CD14-positive monocyte (primary cell): ENCODE measurements around the gene TACC2. TPM values are rescaled to one million over a fixed set of nuclear protein-coding genes. Genes with fewer than 3 reads are reported as not detected.

Experiments used
- DNase-seq, 3 donors: peaks; one replicate each; pipeline ENCODE4 v3.0.0-alpha.2; 2011 to 2022
- H2AFZ ChIP-seq: 2 replicates; pipeline ENCODE4 v1.6.0; 2012; ENCODE audit warnings: mild to moderate bottlenecking, low read depth, low read length, inconsistent platforms; ENCODE audit not compliant: insufficient read depth, poor library complexity, severe bottlenecking
- H3K27ac ChIP-seq, 2 donors: 1 replicate in 1 of 2; 2 replicates in 1 of 2; pipeline ENCODE4 v1.5.1; 2012 to 2013; ENCODE audit warnings: low read length in 2 of 2, control low read depth in 1 of 2, inconsistent platforms in 1 of 2, low read depth in 1 of 2, mild to moderate bottlenecking in 1 of 2
- H3K27me3 ChIP-seq, 2 donors: one replicate each; pipeline versions ENCODE4 v1.6.0 to v1.6.1; 2011 to 2013; ENCODE audit warnings: low read length in 2 of 2; ENCODE audit not compliant: control insufficient read depth in 2 of 2, insufficient read depth in 2 of 2
- H3K36me3 ChIP-seq, 2 donors: replicated peaks in 1 of 2; 1 replicate in 1 of 2; 2 replicates in 1 of 2; pipeline versions ENCODE4 v1.5.1 to v1.6.1; 2012 to 2013; ENCODE audit warnings: low read length in 2 of 2, control low read depth in 1 of 2, inconsistent platforms in 1 of 2, mild to moderate bottlenecking in 1 of 2; ENCODE audit not compliant: insufficient read depth in 2 of 2, control insufficient read depth in 1 of 2
- H3K4me1 ChIP-seq, 2 donors: 1 replicate in 1 of 2; 2 replicates in 1 of 2; pipeline versions ENCODE4 v1.5.1 to v1.6.1; 2012 to 2013; ENCODE audit warnings: low read length in 2 of 2, control low read depth in 1 of 2, inconsistent platforms in 1 of 2, mild to moderate bottlenecking in 1 of 2, moderate library complexity in 1 of 2; ENCODE audit not compliant: insufficient read depth in 2 of 2, control insufficient read depth in 1 of 2
- H3K4me2 ChIP-seq: replicated peaks from 2 replicates; pipeline ENCODE3; 2012; ENCODE audit warnings: low read length, moderate library complexity, mild to moderate bottlenecking; ENCODE audit not compliant: poor library complexity, severe bottlenecking; ENCODE audit errors: extremely low read depth
- H3K4me3 ChIP-seq, 3 experiments: fragments of 200-600 bp in 1 of 3; sonication (generic) in 1 of 3; replicated peaks in 1 of 3; 1 replicate in 2 of 3; 2 replicates in 1 of 3; pipeline ENCODE4 v1.5.1; 2011 to 2013; ENCODE audit warnings: low read length in 3 of 3, mild to moderate bottlenecking in 3 of 3, control low read depth in 2 of 3, low read depth in 2 of 3, inconsistent platforms in 1 of 3, moderate library complexity in 1 of 3
- H3K79me2 ChIP-seq: 2 replicates; pipeline ENCODE4 v1.6.0; 2012; ENCODE audit warnings: mild to moderate bottlenecking, control low read depth, inconsistent platforms, low read length, moderate library complexity; ENCODE audit not compliant: insufficient read depth
- H3K9ac ChIP-seq: 2 replicates; pipeline ENCODE4 v1.6.0; 2017; ENCODE audit warnings: low read length, mild to moderate bottlenecking; ENCODE audit not compliant: insufficient read depth, poor library complexity, severe bottlenecking
- H3K9me3 ChIP-seq, 2 donors: replicated peaks in 1 of 2; 1 replicate in 1 of 2; 2 replicates in 1 of 2; pipeline versions ENCODE4 v1.5.1 to v1.6.1; 2012 to 2013; ENCODE audit warnings: low read length in 2 of 2, control low read depth in 1 of 2; ENCODE audit not compliant: control insufficient read depth in 1 of 2, insufficient read depth in 1 of 2
- H4K20me1 ChIP-seq: 2 replicates; pipeline ENCODE4 v1.6.0; 2012; ENCODE audit warnings: mild to moderate bottlenecking, low read length, control low read depth, moderate library complexity; ENCODE audit not compliant: insufficient read depth
- H3K27ac Mint-ChIP-seq, 7 donors: one replicate each; pipeline ENCODE4 v1.8.0; 2020; ENCODE audit warnings: mild to moderate bottlenecking in 7 of 7, mixed read lengths in 7 of 7, moderate library complexity in 6 of 7, inconsistent platforms in 2 of 7
- H3K27me3 Mint-ChIP-seq, 3 donors: one replicate each; pipeline ENCODE4 v1.8.0; 2021 to 2022; ENCODE audit warnings: low read depth in 3 of 3, mild to moderate bottlenecking in 3 of 3, mixed read lengths in 3 of 3, moderate library complexity in 3 of 3, inconsistent platforms in 1 of 3
- H3K36me3 Mint-ChIP-seq, 2 donors: one replicate each; pipeline ENCODE4 v1.8.0; 2020; ENCODE audit warnings: mixed read lengths in 2 of 2, inconsistent platforms in 1 of 2, mild to moderate bottlenecking in 1 of 2
- H3K4me1 Mint-ChIP-seq: one replicate; pipeline ENCODE4 v1.8.0; 2020; ENCODE audit warnings: mild to moderate bottlenecking, mixed read lengths
- H3K4me3 Mint-ChIP-seq, 2 donors: one replicate each; pipeline ENCODE4 v1.8.0; 2020; ENCODE audit warnings: mild to moderate bottlenecking in 2 of 2, mixed read lengths in 2 of 2, moderate library complexity in 1 of 2
- H3K9me3 Mint-ChIP-seq, 7 donors: one replicate each; pipeline ENCODE4 v1.8.0; 2020 to 2022; ENCODE audit warnings: mixed read lengths in 7 of 7, mild to moderate bottlenecking in 6 of 7, moderate library complexity in 6 of 7, inconsistent platforms in 2 of 7
- WGBS: methylation state at CpG from one replicate; pipeline ENCODE4 v1.1.5; 2013; ENCODE audit warnings: missing lambda C conversion rate; ENCODE audit not compliant: insufficient coverage; 5-methylcytosine and 5-hydroxymethylcytosine counted together
- intact Hi-C, 2 donors: fragments of 100-400 bp; cut with micrococcal nuclease; formaldehyde crosslinking; loops; one replicate each; pipeline versions ENCODE4 v1.15.0 to v1.15.1; 2023
- polyA plus RNA-seq, 3 donors: library from polyadenylated mRNA; depleted of rRNA in 1 of 3; unstranded in 2 of 3; stranded (reverse) in 1 of 3; fragments of 300-500 nt in 2 of 3; fragments of >200 nt in 1 of 3; fragmentation: Illumina TruSeq in 2 of 3; gene quantifications; 1 replicate in 2 of 3; 2 replicates in 1 of 3; pipeline ENCODE4 v1.2.3, GENCODE V29; 2012 to 2021
- TF ChIP-seq, protein P1 (sequence below): fragments of 200-600 bp; IDR thresholded peaks from one replicate; pipeline ENCODE4 v1.8.0; 2022; ENCODE audit warnings: antibody characterized with exemption, mild to moderate bottlenecking

Gene TACC2
- polyA plus RNA-seq, 3 donors = 0.03 TPM; not detected in 2

DNA sequence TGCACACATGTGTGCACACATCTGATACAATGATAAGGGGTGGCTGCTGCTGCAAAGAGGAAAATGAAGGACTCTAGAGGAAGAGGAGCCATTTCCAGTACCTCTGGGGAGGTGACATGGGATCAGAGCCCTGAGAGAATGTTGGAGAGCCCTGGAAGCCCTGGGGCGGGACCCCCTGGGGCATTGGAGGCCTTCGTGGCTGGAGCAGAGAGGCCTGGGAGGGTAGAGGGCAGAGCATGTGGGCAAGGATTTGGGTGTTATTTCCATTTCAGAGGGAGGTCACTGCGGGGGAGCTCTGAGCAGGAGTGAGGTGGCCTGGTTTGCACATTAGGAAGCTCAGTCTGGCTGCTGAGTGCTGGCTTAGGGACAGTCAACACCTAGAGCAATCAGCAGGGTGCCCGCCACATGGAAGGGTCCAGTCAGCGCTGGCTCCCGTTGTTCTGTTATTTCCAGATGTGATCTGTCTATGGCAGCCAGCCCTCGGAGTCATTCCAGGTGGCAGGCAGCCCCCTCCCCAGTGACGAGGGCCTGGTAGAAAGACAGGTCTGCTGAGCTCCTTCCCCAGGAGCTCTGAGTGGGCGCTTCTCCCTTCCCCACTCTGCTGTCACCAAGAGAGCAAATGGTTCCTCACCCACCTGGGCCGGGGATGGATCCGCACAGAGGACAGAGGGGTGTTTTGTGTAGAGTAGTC lies 258.0 kb downstream of the TACC2 start:
- H4K20me1 ChIP-seq = no peaks in the 10 kb centered on the region
- no peaks in the 10 kb centered on the region for H3K4me1 ChIP-seq
- 85% methylated on average over 8 of the region's 11 CpGs for WGBS
- no peaks in the 10 kb centered on the region for H3K36me3 ChIP-seq
- H3K4me3 ChIP-seq = no peak overlapping the region
- no peaks in the 10 kb centered on the region for H3K9me3 Mint-ChIP-seq
- no peak overlapping the region for H3K27ac Mint-ChIP-seq
- H3K9me3 ChIP-seq = no peaks in the 10 kb centered on the region
- H3K27me3 ChIP-seq = no peaks in the 10 kb centered on the region
- DNase-seq = no peak
- no peaks in the 10 kb centered on the region for H3K36me3 Mint-ChIP-seq
- H3K27ac ChIP-seq = no peak overlapping the region
- no peaks in the 10 kb centered on the region for H3K79me2 ChIP-seq
- H3K4me2 ChIP-seq = no peak overlapping the region
- H2AFZ ChIP-seq = no peak overlapping the region
- H3K27me3 Mint-ChIP-seq = peaks cover 3 to 5% (median 4%) of the 10 kb centered on the region in 3 donors
- H3K9ac ChIP-seq = no peak overlapping the region
- intact Hi-C loops = no loop called here
- no peak overlapping the region for H3K4me3 Mint-ChIP-seq
- H3K4me1 Mint-ChIP-seq = no peaks in the 10 kb centered on the region
- TF ChIP-seq, protein P1, sequence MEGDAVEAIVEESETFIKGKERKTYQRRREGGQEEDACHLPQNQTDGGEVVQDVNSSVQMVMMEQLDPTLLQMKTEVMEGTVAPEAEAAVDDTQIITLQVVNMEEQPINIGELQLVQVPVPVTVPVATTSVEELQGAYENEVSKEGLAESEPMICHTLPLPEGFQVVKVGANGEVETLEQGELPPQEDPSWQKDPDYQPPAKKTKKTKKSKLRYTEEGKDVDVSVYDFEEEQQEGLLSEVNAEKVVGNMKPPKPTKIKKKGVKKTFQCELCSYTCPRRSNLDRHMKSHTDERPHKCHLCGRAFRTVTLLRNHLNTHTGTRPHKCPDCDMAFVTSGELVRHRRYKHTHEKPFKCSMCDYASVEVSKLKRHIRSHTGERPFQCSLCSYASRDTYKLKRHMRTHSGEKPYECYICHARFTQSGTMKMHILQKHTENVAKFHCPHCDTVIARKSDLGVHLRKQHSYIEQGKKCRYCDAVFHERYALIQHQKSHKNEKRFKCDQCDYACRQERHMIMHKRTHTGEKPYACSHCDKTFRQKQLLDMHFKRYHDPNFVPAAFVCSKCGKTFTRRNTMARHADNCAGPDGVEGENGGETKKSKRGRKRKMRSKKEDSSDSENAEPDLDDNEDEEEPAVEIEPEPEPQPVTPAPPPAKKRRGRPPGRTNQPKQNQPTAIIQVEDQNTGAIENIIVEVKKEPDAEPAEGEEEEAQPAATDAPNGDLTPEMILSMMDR = no peak

DNA sequence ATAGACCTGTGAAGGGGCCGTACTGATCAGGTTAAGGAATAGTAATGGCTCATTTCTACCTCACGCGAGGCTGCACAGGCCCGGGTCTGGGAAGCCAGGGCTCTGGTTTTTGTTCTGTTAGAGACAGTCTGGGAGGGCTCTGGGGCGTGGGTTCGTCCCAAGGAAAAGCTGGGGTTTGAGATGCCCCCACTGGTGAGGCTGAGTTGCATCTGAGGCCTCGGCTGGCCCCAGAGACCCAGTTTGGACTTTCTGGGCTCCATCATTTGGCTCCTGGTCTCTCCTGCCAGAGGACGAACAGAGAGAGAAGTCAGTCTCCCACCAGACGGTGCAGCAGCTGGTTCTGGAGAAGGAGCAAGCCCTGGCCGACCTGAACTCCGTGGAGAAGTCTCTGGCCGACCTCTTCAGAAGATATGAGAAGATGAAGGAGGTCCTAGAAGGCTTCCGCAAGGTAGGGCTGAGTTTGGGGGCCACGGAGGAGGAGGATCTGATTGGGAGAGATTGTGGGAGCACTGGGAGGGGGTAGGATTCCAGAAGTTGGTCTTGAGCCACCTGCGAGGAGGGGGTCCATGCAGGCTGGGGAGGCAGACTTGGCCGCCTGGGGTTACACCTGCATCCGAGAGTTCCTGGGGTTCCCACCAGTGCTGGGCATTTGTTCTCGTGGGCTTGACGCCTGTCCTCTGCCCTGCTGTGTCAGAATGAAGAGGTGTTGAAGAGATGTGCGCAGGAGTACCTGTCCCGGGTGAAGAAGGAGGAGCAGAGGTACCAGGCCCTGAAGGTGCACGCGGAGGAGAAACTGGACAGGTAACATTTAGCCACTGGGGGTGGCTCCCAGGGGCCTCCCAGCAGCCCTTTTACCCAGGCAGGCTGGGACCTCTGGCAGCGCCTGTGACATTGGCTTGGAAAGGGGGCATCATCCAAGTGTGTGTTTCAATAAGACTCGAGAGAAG lies 259.7 kb downstream of the TACC2 start:
- H2AFZ ChIP-seq = no peak overlapping the region
- 86% methylated on average over 20 of the region's 25 CpGs for WGBS

More for the DNA sequence above, 259.7 kb downstream of the TACC2 start:
- Histone ChIP-seq H3K79me2 (no peaks in the 10 kb centered on the region), H3K9ac (no peak overlapping the region), H3K4me3 (no peak overlapping the region), H3K36me3 (no peaks in the 10 kb centered on the region), H3K4me1 (no peaks in the 10 kb centered on the region), H4K20me1 (no peaks in the 10 kb centered on the region), H3K27ac (no peak overlapping the region), H3K9me3 (no peaks in the 10 kb centered on the region), H3K27me3 (no peaks in the 10 kb centered on the region), H3K4me2 (no peak overlapping the region)
- DNase-seq = no peak
- H3K27ac Mint-ChIP-seq = no peak overlapping the region
- no peaks in the 10 kb centered on the region for H3K36me3 Mint-ChIP-seq
- no peak overlapping the region for H3K4me3 Mint-ChIP-seq
- peaks cover 3 to 5% (median 4%) of the 10 kb centered on the region in 3 donors for H3K27me3 Mint-ChIP-seq
- TF ChIP-seq, protein P1 = no peak
- no peaks in the 10 kb centered on the region for H3K4me1 Mint-ChIP-seq
- peaks cover 0 to 1% (median 0%) of the 10 kb centered on the region in 7 donors for H3K9me3 Mint-ChIP-seq
- intact Hi-C loops = no loop called here
